ENCODE results near the gene GALNT10. TPM values are rescaled to one million over a fixed set of nuclear protein-coding genes. Genes with fewer than 3 reads are reported as not detected.

Gene GALNT10
- total RNA-seq, 1 donor from 2014 or later, result 39.8 TPM

GRCh38 chr5:154202379-154203260, 12.1 kb downstream of the GALNT10 start:
- H3K9me3 Mint-ChIP-seq, result no peaks in the 10 kb centered on the region
- H3K36me3 Mint-ChIP-seq (ENCODE audit: low read depth), result peaks cover 2% of the 10 kb centered on the region
- no peak for DNase-seq (ENCODE audit: low read depth, low spot score)
- peaks cover 42% of the 10 kb centered on the region for H3K4me1 Mint-ChIP-seq
- H3K27me3 Mint-ChIP-seq (ENCODE audit: low read depth), result no peaks in the 10 kb centered on the region
- no peak overlapping the region for H3K27ac Mint-ChIP-seq (ENCODE audit: unreplicated experiment)
- H3K4me3 Mint-ChIP-seq, result no peak overlapping the region
- TF ChIP-seq CTCF (conservative IDR thresholded peaks at IDR 0.05), result no peak

- Mint-ChIP-seq H3K27me3 (ENCODE audit: low read depth) (no peaks in the 10 kb centered on the region), H3K4me1 (peaks cover 28% of the 10 kb centered on the region), H3K27ac (ENCODE audit: unreplicated experiment) (peak overlapping the region; percentile 15), H3K9me3 (no peaks in the 10 kb centered on the region), H3K36me3 (ENCODE audit: low read depth) (peaks cover 2% of the 10 kb centered on the region), H3K4me3 (no peak overlapping the region)
- TF ChIP-seq CTCF (conservative IDR thresholded peaks at IDR 0.05), result no peak
- no peak for DNase-seq (ENCODE audit: low read depth, low spot score)
These were observed 13.5 kb downstream of the GALNT10 start for GRCh38 chr5:154203798-154204578.

GRCh38 chr5:154205441-154206117, 15.0 kb downstream of the GALNT10 start:
- TF ChIP-seq CTCF (conservative IDR thresholded peaks at IDR 0.05), result no peak
- no peak overlapping the region for H3K4me3 Mint-ChIP-seq
- H3K27ac Mint-ChIP-seq (ENCODE audit: unreplicated experiment), result no peak overlapping the region
- H3K36me3 Mint-ChIP-seq (ENCODE audit: low read depth), result peaks cover 2% of the 10 kb centered on the region
- no peaks in the 10 kb centered on the region for H3K9me3 Mint-ChIP-seq
- no peaks in the 10 kb centered on the region for H3K27me3 Mint-ChIP-seq (ENCODE audit: low read depth)
- DNase-seq (ENCODE audit: low read depth, low spot score), result no peak
- H3K4me1 Mint-ChIP-seq, result peaks cover 29% of the 10 kb centered on the region

- no peaks in the 10 kb centered on the region for H3K27me3 Mint-ChIP-seq (ENCODE audit: low read depth)
- no peaks in the 10 kb centered on the region for H3K9me3 Mint-ChIP-seq
- H3K4me3 Mint-ChIP-seq, result no peak overlapping the region
- no peak for DNase-seq (ENCODE audit: low read depth, low spot score)
- peak overlapping the region; percentile 40 for H3K27ac Mint-ChIP-seq (ENCODE audit: unreplicated experiment)
- no peak for TF ChIP-seq CTCF (conservative IDR thresholded peaks at IDR 0.05)
- peaks cover 29% of the 10 kb centered on the region for H3K4me1 Mint-ChIP-seq
- peaks cover 2% of the 10 kb centered on the region for H3K36me3 Mint-ChIP-seq (ENCODE audit: low read depth)
These were observed 15.8 kb downstream of the GALNT10 start for GRCh38 chr5:154206311-154206710.

GRCh38 chr5:154207204-154207603, 16.7 kb downstream of the GALNT10 start:
- TF ChIP-seq CTCF (conservative IDR thresholded peaks at IDR 0.05), result no peak
- Mint-ChIP-seq H3K9me3 (no peaks in the 10 kb centered on the region), H3K36me3 (ENCODE audit: low read depth) (peaks cover 6% of the 10 kb centered on the region), H3K27ac (ENCODE audit: unreplicated experiment) (peak overlapping the region; percentile 67), H3K4me3 (no peak overlapping the region), H3K27me3 (ENCODE audit: low read depth) (no peaks in the 10 kb centered on the region), H3K4me1 (peaks cover 29% of the 10 kb centered on the region)
- no peak for DNase-seq (ENCODE audit: low read depth, low spot score)

Measured in neural crest cell (in vitro differentiated cells).